Epithelial cell of esophagus (primary cell): ENCODE data around the gene ALDH3B2.

ENCODE experiments used
- DNase-seq: peaks from one replicate; pipeline ENCODE4 v3.0.0; 2010; ENCODE audit warnings: low read depth
- H3K4me3 ChIP-seq: 2 replicates; pipeline ENCODE4 v1.5.1; 2011; ENCODE audit warnings: mild to moderate bottlenecking, low read length, control low read depth
- TF ChIP-seq, protein P1 (sequence below): IDR thresholded peaks from 2 replicates; pipeline ENCODE4 v1.5.1; 2011; ENCODE audit warnings: low read depth, mild to moderate bottlenecking, low read length, control low read depth, inconsistent platforms; ENCODE audit not compliant: insufficient read depth; ENCODE audit errors: missing control alignments

ALDH3B2 gene

DNA sequence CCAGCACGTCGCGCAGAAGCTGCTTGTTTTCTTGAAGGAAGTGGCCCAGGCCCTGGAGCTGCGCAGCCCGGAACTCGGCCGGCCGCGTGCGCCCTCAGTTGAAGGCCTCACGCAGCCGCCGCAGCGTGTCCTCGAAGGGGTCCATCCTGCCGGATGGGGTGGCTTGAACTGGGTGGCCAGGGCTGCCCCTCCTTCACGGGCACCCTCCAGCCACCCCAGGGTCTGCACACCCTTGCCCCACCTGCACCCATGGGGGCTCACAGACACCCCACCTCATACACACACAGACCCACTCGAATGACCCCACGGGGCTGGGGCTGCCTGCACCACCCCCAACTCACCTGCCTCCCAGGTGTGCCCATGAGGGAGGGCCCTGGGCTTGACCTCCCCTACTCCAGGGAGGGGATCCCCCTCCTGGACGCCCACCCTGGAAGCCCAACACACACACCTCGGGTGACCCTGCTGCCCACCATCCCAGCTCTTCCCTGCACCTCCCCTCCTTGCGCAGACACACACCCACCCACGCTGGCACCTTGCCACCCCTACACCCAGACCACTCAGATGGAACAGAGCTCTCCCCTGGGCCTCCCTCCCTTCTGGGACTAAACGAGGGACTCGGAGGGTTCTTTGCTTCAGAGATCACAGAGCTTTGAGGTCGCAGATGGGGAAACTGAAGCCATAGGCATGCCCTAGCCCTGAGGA is 6.8 kb downstream of the ALDH3B2 start:
- no peak for DNase-seq
- no peak overlapping the region for H3K4me3 ChIP-seq
- TF ChIP-seq, protein P1, sequence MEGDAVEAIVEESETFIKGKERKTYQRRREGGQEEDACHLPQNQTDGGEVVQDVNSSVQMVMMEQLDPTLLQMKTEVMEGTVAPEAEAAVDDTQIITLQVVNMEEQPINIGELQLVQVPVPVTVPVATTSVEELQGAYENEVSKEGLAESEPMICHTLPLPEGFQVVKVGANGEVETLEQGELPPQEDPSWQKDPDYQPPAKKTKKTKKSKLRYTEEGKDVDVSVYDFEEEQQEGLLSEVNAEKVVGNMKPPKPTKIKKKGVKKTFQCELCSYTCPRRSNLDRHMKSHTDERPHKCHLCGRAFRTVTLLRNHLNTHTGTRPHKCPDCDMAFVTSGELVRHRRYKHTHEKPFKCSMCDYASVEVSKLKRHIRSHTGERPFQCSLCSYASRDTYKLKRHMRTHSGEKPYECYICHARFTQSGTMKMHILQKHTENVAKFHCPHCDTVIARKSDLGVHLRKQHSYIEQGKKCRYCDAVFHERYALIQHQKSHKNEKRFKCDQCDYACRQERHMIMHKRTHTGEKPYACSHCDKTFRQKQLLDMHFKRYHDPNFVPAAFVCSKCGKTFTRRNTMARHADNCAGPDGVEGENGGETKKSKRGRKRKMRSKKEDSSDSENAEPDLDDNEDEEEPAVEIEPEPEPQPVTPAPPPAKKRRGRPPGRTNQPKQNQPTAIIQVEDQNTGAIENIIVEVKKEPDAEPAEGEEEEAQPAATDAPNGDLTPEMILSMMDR: no peak

DNA sequence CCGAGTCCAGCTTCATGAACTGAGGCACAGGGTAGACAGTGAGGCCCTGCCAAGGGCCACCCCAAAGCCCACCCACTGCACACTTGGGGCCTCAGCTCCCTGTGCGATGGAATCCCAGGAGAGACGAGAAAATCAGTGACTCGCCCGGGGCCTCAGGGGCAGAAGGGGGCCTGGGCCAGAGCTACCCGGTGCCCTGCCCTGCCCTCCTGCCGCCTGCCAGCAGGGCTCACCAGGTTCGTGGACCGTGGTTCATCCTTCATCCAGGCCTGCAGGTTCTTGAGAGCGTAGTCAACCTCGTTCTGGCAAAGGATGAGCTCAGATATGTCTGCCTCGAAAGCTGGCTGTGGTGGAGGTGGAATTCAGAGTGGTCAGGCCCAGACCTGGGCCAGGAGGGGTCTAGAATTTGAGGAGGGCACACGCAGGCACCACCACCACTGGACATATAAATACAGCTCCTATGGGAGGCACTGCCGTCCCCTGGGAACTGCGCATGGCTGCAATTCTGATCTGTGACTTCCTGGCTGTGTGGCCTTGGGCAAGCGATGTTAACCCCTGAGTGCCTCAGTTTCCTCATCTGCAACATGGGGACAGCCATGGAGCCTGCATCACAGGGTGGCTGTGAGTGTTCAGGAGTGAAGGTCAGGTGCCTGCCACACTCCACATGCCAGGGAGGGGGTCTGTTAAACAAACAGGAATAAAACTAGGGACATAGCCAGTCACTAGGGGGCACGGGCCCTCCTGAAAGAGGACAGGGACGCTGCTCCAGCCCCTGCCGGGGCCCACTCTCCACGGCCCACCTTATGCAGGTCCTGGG is 7.5 kb downstream of the ALDH3B2 start:
- DNase-seq: no peak
- no peak overlapping the region for H3K4me3 ChIP-seq

DNA sequence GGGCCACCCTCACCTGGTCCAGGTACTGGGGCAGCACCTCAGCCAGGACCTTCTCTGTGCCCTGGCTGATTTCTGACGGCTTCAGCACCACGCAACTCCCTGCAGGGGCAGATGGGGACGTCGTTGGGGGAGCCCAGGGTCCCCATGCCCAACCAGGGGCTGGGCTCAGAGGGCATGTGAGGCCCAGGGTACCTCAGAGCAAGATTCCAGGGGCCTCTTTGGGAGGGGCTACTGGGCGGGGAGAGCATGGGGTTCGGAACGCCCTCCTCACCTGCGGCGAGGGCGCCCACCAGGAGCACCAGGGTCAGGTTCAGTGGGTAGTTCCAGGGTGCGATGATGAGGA is 8.1 kb downstream of the ALDH3B2 start:
- no peak for DNase-seq
- no peak overlapping the region for H3K4me3 ChIP-seq
- TF ChIP-seq, protein P1: no peak

More for the DNA sequence above, 7.5 kb downstream of the ALDH3B2 start:
- TF ChIP-seq, protein P1: no peak

DNA sequence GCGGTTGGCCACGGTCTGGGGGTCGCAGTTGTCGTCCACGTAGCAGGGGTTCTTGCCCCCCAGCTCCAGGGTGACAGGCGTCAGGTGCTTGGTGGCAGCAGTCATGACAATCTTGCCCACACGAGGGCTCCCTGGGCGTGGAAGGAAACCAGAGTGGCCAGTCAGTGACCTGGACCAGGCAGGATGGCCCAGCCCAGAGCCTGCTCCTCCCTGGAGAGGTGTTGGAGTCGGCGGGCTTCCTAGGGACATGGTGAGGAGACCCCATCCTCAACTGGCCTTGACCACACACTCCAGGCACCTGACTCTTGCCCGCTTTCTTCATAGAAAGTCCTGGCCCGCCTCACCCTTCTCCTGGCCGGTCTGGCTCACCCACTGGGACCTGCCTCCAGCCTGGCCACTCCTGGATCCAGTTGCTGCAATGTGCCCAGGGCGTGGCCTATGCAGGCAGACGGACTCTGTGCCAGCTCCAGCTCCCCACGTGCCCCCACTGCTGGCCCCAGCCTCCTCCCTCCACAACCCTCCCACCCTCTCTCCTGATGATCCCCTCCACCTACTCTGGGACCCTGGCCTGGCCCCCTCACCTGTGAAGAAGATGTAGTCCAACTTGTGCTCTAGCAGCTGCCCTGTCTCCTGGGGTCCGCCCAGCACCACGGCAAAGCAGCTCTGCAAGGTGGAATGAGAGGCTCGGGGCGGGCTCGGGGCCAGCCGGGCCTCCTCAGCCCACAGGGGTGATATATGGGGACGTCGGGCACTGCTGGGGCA is 8.7 kb downstream of the ALDH3B2 start:
- peak; percentile 14 for DNase-seq
- TF ChIP-seq, protein P1: peak; percentile 31
- no peak overlapping the region for H3K4me3 ChIP-seq

DNA sequence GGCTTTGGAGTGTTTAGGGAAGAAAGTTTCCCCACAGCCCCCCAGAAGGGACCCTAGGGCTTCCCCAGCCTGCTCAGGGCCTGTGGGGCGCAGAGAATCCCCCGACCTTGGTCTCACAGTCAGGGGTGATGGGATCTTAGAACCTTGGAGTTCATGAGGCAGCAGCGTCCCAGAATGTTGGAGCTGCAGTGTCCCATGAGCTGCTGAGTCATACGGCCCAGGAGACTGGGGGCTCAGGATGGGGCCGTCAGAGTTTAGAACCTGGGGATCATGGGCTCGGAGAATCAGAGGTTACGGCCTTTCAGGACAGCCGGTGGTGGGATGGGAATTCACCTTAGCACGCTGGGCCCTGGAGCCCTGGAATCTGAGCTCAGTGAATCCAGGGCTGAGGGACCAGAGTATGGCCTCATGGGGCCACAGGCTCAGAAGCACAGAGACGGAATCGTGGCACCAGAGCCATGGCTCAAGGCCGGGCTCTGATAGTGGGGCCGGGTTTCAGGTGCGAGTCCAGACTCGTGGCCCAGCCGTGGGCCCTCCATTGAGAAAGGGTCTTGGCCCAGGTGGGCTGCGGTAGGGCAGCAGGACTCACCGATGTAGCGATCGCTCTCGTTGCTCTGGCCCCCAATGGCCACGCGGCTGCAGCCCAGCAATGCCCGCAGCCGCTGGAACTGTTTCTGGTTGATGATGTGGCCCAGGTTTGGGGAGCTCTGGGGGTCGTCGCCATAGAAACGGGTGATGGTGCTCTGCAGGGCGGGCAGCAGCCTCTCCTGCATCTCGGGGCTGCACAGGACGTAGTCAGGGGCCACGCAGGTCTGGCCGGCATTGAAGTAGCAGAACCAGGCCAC is 9.5 kb downstream of the ALDH3B2 start:
- TF ChIP-seq, protein P1: no peak
- no peak for DNase-seq
- H3K4me3 ChIP-seq: no peak overlapping the region

DNA sequence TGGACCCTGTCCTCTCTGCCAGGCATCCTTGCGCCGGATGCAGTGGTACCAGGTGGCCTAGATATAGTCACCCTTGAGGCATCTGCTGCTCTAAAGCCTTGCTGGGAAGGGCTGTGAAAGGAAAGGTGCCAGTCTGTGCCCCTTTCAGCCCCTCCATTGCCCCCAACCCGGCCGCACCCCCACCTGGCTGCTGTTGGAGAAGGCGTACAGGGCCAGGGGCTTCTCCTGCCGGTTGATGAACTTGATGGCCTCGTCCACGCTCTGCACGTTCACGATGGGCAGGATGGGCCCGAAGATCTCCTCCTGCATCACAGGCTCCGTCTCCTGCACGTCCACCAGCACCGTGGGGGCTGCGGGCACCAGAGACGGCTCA is 10.2 kb downstream of the ALDH3B2 start:
- TF ChIP-seq, protein P1: no peak
- DNase-seq: no peak

More for the DNA sequence above, 10.2 kb downstream of the ALDH3B2 start:
- H3K4me3 ChIP-seq: no peak overlapping the region
